Loucy (cell line): ENCODE results near the gene SLC25A21.

ENCODE experiments used
- CTCF ChIP-seq: fragments of 200-600 bp; sonication (generic); conservative IDR thresholded peaks from 2 replicates; pipeline ENCODE4 v1.5.1; 2014; ENCODE audit warnings: mild to moderate bottlenecking, antibody characterized with exemption, low read length
- EZH2phosphoT487 ChIP-seq: fragments of 200-600 bp; IDR thresholded peaks from 2 replicates; pipeline ENCODE4 v1.6.1; 2018; ENCODE audit warnings: antibody characterized with exemption, mild to moderate bottlenecking, moderate library complexity, borderline replicate concordance

- TF ChIP-seq CTCF (no peak), EZH2phosphoT487 (no peak)
Observed at GRCh38 chr14:37131205-37131604, 41.2 kb downstream of the SLC25A21 start.
